Cerebellar cortex (tissue), 1 donor: ENCODE results near the gene ATP2C2.
"Not testable (repeated sequence)": the region's sequence is repeated elsewhere in the genome, so short reads cannot be mapped to it uniquely, and the experiment has no call there.

ENCODE experiments used
- DNase-seq: peaks from one replicate; pipeline ENCODE4 v3.0.0-alpha.2; 2015; ENCODE audit warnings: low spot score

The ATP2C2 gene

GRCh38 chr16:84339766-84340165 is 28.6 kb upstream of the ATP2C2 start:
- DNase-seq: no peak

DNA sequence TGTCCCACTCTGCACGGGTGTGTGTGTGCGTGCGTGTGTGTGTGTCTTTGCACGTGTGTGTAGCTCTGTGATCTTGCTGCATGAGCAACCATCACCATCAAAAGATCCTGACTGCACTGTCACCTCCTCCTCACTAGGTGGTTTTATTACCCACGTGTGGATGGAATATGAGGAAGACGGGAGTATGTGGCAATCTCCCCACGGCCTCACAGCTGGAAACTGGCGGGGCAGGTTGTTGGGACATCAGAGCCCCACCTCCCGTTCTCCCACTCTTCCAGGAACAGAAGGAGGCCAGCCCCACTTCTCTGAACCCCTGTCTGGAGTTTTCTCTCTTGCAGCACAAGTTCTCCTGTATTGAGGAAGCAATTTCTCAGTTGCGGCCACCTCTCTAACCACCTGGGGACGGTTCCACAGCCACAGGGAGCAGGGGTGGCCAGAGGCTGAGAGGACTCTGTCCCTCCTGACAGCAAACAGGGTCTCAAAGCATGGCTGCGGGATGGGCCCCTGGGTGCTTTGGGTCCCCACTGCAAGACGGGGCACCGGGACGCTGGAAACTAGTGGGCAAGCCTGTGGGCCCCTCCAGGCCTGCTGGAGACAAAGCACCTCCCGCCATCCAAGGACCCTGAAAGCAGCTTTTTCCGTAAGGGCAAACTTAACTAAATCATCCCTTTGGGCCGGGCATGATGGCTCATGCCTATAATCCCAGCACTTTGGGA is 27.9 kb upstream of the ATP2C2 start:
- DNase-seq: no peak

GRCh38 chr16:84341528-84342295 is 26.6 kb upstream of the ATP2C2 start:
- no peak for DNase-seq

DNA sequence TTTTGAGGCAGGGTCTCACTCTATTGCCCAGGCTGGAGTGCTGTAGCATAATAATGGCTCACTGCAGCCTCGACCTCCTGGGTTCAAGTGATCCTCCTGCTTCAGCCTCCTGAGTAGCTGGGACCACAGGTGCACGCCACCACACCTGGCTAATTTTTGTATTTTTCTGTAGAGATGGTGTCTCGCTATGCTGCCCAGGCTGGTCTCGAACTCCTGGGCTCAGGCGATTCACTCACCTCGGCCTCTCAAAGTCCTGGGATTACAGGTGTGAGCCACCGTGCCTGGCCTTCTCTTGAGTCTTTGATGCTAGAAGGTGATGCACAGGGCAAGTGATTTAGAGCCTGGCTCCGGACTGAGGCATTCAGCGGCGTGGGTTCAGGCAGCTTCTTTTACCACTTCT is 24.5 kb upstream of the ATP2C2 start:
- DNase-seq: not testable (repeated sequence)

DNA sequence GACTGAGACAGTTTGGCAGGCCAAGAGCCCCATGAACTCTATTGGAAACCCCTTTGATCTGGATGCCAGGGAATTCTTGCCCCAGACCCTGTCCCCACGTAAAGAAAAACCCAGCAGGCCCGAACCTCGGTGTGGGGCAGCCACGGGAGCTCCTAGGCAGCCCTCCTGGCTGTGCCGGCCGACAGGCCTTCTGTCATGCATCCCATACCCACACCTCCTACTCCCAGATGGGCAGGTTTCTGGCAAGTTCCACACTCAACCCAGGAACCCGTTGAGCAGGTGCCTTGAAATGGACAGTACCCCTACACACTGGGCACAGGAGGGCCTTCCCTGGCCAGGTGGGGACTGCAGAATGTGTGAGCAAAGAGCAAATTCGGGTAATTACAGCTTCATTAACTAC is 23.6 kb upstream of the ATP2C2 start:
- no peak for DNase-seq

DNA sequence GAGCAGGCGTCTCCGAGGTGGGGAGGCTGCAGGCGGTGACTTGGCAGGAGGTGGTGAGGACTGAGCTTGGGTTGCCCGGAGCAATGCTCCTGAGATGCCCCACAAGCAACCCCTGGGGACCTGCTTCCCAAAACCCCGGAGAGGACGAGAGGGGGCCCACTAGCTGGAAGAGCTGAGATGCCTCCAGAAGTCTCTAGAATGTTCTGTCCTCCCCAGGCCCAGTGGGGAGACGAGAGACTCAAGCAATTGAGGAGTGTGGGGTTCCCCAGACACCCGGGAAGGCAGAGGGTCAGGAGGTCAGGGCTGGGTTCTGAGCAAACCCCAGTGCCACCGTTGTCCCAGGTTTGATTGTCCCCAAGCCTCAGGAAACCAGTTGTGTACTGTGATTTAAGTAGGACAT is 21.2 kb upstream of the ATP2C2 start:
- no peak for DNase-seq

GRCh38 chr16:84348386-84348888 is 19.9 kb upstream of the ATP2C2 start:
- no peak for DNase-seq

DNA sequence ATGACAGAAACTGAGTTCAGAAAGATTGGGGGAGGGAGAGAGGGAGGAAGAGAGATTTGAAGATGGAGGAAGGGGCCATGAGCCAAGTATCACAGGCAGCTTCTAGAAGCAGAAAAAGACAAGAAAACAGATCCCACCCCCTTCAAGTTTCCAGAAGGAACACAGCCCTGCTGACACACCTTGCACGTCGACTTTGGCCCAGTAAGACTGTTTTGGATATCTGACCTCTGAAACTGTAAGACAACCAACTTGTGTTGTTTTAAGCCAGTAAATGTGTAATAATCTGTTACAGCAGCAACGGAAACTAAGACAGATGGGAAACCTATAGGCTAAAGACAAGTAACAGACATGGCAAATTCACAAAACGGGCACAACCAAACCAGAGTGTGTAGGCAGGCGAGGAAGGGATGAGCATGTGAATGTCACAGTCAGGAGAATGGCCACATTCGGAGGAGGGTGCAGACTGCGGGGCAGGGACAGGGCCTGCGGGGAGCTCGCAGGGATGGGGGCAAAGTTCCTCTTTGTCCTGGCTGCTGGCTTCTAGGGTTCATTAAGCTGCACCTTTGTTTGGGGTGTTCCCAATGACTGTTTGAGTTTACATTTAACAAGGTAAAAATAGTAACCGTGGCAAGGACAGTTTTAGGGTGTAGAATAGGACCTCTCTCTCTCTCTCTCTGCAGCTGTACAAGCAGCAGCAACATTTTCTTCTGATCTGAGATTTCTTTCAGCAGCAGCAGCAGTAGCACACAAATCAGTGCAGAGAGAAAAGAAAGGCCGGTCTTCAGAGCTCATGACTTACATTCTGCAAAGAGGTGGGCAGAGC is 18.3 kb upstream of the ATP2C2 start:
- no peak for DNase-seq

DNA sequence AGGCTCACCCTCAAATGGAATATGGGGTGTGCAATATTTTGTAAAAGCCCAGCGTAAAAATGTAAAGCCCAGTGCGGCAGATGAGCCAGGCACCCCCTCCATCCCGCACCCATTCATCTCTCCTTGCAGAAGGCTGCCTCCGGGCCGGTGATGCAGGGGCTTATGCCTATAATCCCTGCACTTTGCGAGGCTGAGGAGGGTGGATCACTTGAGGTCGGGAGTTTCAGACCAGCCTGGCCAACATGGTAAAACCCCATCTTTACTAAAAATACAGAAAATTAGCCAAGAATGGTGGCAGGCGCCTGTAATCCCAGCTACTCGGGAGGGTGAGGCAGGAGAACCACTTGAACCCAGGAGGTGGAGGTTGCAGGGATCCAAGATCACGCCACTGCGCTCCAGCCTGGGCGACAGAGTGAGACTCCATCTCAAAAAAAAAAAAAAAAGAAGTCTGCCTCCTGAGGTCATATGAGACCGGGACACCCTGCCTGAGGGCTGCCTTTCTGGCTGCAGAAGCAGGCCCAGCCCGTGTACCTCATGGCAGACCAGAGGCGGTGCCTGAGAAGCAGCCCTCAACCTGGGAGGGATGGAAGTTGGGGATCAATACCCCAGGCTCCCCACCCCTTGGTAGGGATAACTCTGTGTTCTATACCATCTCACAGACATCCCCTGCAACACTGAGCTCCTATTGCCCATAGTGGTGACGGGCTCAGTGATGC is 17.5 kb upstream of the ATP2C2 start:
- no peak for DNase-seq

- DNase-seq: no peak
Observed at GRCh38 chr16:84351630-84352029, 16.7 kb upstream of the ATP2C2 start.

GRCh38 chr16:84354306-84354705 is 14.0 kb upstream of the ATP2C2 start:
- DNase-seq: no peak

DNA sequence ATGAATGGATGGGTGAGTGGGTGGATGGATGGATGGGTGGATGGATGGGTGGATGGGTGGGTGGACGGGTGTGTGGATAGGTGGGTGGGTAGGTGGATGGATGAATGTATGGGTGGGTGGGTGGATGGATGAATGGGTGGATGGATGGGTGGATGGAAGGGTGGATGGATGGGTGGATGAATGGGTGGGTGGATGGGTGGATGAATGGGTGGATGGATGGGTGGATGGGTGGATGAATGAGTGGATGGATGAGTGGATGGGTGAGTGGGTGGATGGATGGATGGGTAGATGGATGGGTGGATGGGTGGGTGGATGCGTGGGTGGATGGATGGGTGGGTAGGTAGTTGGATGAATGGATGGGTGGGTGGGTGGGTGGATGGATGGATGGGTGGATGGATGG is 13.2 kb upstream of the ATP2C2 start:
- DNase-seq: no peak

DNA sequence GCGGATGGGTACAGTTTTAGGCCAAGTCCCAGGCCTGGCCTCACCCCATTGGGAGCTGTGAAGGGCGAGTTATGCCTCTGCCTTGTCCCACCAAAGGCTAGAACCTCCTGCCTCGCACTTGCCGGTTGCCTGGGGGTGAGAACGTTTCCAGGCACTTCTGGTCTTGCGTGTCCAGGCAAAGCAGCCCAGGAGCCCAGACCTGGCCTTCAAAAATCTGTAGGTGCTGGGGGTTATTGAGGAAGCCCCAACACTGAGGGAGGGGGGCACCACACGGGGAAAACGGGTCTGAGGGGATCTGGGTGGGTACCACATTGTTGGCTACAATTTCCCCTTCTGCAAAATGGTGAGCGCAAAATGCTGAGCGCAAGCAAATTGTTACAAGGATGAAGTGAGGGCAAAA is 12.2 kb upstream of the ATP2C2 start:
- DNase-seq: no peak

DNA sequence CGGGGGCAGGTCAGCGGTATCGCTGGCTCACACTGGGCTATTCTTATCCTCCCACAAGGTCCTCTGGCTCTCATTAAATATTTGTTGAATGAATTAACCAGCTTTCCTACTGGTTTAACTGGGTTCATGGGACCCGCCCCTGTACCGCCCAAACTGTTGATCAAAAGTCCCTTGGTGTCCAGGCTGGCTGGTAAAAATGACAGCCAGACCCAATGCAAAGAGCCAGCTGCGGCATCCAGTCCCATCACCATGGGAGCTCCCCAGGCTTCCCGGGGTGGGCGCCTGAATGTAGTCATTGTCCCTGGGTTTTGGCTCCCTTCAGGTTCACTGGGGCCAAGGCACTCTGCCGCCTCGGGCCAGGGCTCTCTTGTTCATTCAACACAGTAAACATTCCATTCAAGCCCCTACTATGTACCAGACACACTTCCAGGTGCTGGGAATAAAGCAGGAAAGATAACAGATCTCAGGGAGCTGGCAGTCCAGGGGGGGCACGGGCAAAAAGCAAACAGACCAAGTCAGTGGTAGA is 11.7 kb upstream of the ATP2C2 start:
- DNase-seq: peak; percentile 11

GRCh38 chr16:84357191-84357651 is 11.1 kb upstream of the ATP2C2 start:
- peak; percentile 7 for DNase-seq

- DNase-seq: no peak
Observed at GRCh38 chr16:84358601-84359295, 9.6 kb upstream of the ATP2C2 start.

GRCh38 chr16:84359326-84359725 is 9.0 kb upstream of the ATP2C2 start:
- no peak for DNase-seq

DNA sequence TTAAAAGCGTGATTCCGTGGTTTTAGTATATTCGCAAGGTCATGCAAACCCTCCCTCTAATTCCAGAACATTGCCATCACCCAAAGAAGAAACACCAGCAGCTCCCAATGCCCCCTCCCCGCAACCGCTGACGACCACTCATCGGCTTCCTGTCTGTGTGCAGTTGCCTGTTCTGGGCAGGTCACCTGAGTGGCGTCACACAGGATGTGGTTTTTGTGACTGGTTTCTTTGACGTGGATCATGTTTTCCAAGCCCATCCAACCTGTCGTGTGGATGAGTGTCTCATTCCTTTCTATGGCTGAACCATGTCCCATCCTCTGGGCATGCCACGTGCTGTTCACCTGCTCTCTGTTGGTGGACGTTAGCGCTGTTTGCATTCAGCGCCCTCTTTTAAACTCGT is 8.2 kb upstream of the ATP2C2 start:
- no peak for DNase-seq

- no peak for DNase-seq
Observed at GRCh38 chr16:84360748-84361147, 7.6 kb upstream of the ATP2C2 start.

- DNase-seq: no peak
Observed at GRCh38 chr16:84361546-84361945, 6.8 kb upstream of the ATP2C2 start.

- DNase-seq: no peak
Observed at GRCh38 chr16:84362471-84362941, 5.8 kb upstream of the ATP2C2 start.
